GM23248 (cell line): Measurements from ENCODE around the gene KIF13A. TPM values are rescaled to one million over a fixed set of nuclear protein-coding genes. Genes with fewer than 3 reads are reported as not detected.
"Not testable (repeated sequence)": the region's sequence is repeated elsewhere in the genome, so short reads cannot be mapped to it uniquely, and the experiment has no call there.

Source experiments
- DNase-seq: peaks from one replicate; pipeline ENCODE4 v3.0.0-alpha.2; 2015
- H2AFZ ChIP-seq: fragments of 200-600 bp; sonication (generic); 2 replicates; pipeline ENCODE4 v1.6.1; 2016; ENCODE audit warnings: antibody characterized with exemption
- H3F3A ChIP-seq: fragments of 200-600 bp; sonication (generic); 2 replicates; pipeline ENCODE4 v1.6.1; 2016; ENCODE audit warnings: mild to moderate bottlenecking, antibody characterized with exemption, mixed run types; ENCODE audit not compliant: insufficient read depth
- H3K27ac ChIP-seq: fragments of 200-600 bp; sonication (generic); 2 replicates; pipeline ENCODE4 v1.5.1; 2016; ENCODE audit warnings: mild to moderate bottlenecking
- H3K27me3 ChIP-seq: fragments of 200-600 bp; sonication (generic); replicated peaks from 2 replicates; pipeline ENCODE4 v1.6.1; 2016; ENCODE audit warnings: mild to moderate bottlenecking; ENCODE audit not compliant: insufficient read depth
- H3K36me3 ChIP-seq: fragments of 200-600 bp; sonication (generic); 2 replicates; pipeline ENCODE4 v1.6.1; 2016; ENCODE audit warnings: low read depth, mild to moderate bottlenecking
- H3K4me1 ChIP-seq: fragments of 200-600 bp; sonication (generic); 2 replicates; pipeline ENCODE4 v1.6.1; 2016; ENCODE audit warnings: mild to moderate bottlenecking; ENCODE audit not compliant: insufficient read depth
- H3K4me2 ChIP-seq: fragments of 200-600 bp; sonication (generic); one replicate; pipeline ENCODE4 v1.6.1; 2016; ENCODE audit warnings: mild to moderate bottlenecking; ENCODE audit not compliant: unreplicated experiment
- H3K4me3 ChIP-seq: fragments of 200-600 bp; sonication (generic); 2 replicates; pipeline ENCODE4 v1.5.1; 2016; ENCODE audit warnings: mild to moderate bottlenecking
- H3K79me2 ChIP-seq: fragments of 200-600 bp; sonication (generic); 2 replicates; pipeline ENCODE4 v1.6.1; 2016; ENCODE audit warnings: mild to moderate bottlenecking; ENCODE audit not compliant: insufficient read depth
- H3K9ac ChIP-seq: fragments of 200-600 bp; sonication (generic); 2 replicates; pipeline ENCODE4 v1.6.1; 2016; ENCODE audit warnings: mild to moderate bottlenecking
- H3K9me2 ChIP-seq: fragments of 200-600 bp; sonication (generic); 2 replicates; pipeline ENCODE4 v1.6.1; 2016; ENCODE audit warnings: mixed run types, mild to moderate bottlenecking, moderate library complexity; ENCODE audit not compliant: insufficient read depth
- H3K9me3 ChIP-seq: fragments of 200-600 bp; sonication (generic); one replicate; pipeline ENCODE4 v1.6.1; 2017; ENCODE audit warnings: low read depth
- H4K20me1 ChIP-seq: fragments of 200-600 bp; sonication (generic); 2 replicates; pipeline ENCODE4 v1.6.0; 2016; ENCODE audit not compliant: insufficient read depth
- EZH2 ChIP-seq: fragments of 200-600 bp; sonication (generic); IDR thresholded peaks from 2 replicates; pipeline ENCODE4 v1.6.1; 2018; ENCODE audit warnings: antibody characterized with exemption, mild to moderate bottlenecking; ENCODE audit not compliant: insufficient read depth, poor library complexity, severe bottlenecking
- EZH2phosphoT487 ChIP-seq: fragments of 200-600 bp; sonication (generic); IDR thresholded peaks from 2 replicates; pipeline ENCODE4 v1.6.1; 2018; ENCODE audit warnings: antibody characterized with exemption, moderate library complexity, mild to moderate bottlenecking, low read depth; ENCODE audit not compliant: insufficient read depth
- WGBS, 2 experiments: methylation state at CpG; one replicate each; pipeline ENCODE4 v1.1.6; 2015 to 2017; ENCODE audit warnings: low lambda C conversion rate in 2 of 2, low coverage in 1 of 2; ENCODE audit errors: missing lambda C conversion rate in 2 of 2; 5-methylcytosine and 5-hydroxymethylcytosine counted together
- in situ Hi-C: fragments of 300-500 bp; cut with MboI; formaldehyde crosslinking; loops from 2 replicates; pipeline ENCODE4 v1.15.0; 2020
- polyA plus RNA-seq: library from polyadenylated mRNA; unstranded; fragments of >200 nt; fragmentation: Nextera tagmentation; extraction: Ambion mirVana; gene quantifications from 2 replicates; pipeline ENCODE4 v1.2.1, GENCODE V29; 2016
- total RNA-seq: library from RNA; depleted of rRNA; stranded (reverse); fragments of >200 nt; shearing (Covaris generic); gene quantifications from 2 replicates; pipeline ENCODE4 v1.2.3, GENCODE V29; 2014

Gene KIF13A
- total and polyA plus RNA-seq, 2 experiments from 2014 or later: 5.0 to 46.0 TPM

- H4K20me1 ChIP-seq: no peaks in the 10 kb centered on the region
- 0 out of 2 replicates have a peak overlapping the region, but pooled peaks have one; percentile 3 for H3K27ac ChIP-seq
- H3K27me3 ChIP-seq: no peaks in the 10 kb centered on the region
- no peaks in the 10 kb centered on the region for H3K9me2 ChIP-seq
- H3K79me2 ChIP-seq: peaks cover 100% of the 10 kb centered on the region
- no peak for TF ChIP-seq EZH2
- no peak for TF ChIP-seq EZH2phosphoT487
- H3K4me1 ChIP-seq: peaks cover 17% of the 10 kb centered on the region
- no peaks in the 10 kb centered on the region for H3K36me3 ChIP-seq
- no peak overlapping the region for H3K9ac ChIP-seq
- no peaks in the 10 kb centered on the region for H3K9me3 ChIP-seq
- in situ Hi-C loops: no loop called here
- no peak overlapping the region for H3K4me2 ChIP-seq
- no peak overlapping the region for H2AFZ ChIP-seq
- no peak overlapping the region for H3K4me3 ChIP-seq
- no peak for DNase-seq
- WGBS, 2 experiments: 69 to 75% methylated on average over 5 of the region's 5 CpGs
- H3F3A ChIP-seq: peaks cover 23% of the 10 kb centered on the region
Observed at GRCh38 chr6:17957086-17957485, 30.3 kb downstream of the KIF13A start.

- Histone ChIP-seq H4K20me1 (no peaks in the 10 kb centered on the region), H3K9ac (0 out of 2 replicates have a peak overlapping the region, but pooled peaks have one; percentile 12)
Observed at GRCh38 chr6:17950095-17950494, 37.3 kb downstream of the KIF13A start.

GRCh38 chr6:17949168-17949567 lies 38.3 kb downstream of the KIF13A start:
- Histone ChIP-seq H4K20me1 (no peaks in the 10 kb centered on the region), H3K4me2 (no peak overlapping the region), H3K4me1 (peaks cover 26% of the 10 kb centered on the region), H3K27ac (no peak overlapping the region), H3F3A (0 out of 2 replicates have a peak, but pooled peaks cover 3% of the 10 kb centered on the region), H3K4me3 (no peak overlapping the region), H3K79me2 (peaks cover 97% of the 10 kb centered on the region), H3K9me3 (no peaks in the 10 kb centered on the region), H3K36me3 (no peaks in the 10 kb centered on the region), H2AFZ (no peak overlapping the region), H3K9ac (no peak overlapping the region), H3K9me2 (no peaks in the 10 kb centered on the region), H3K27me3 (no peaks in the 10 kb centered on the region)
- in situ Hi-C loops: no loop called here
- 97 to 98% methylated on average over 2 of the region's 2 CpGs for WGBS, 2 experiments
- no peak for TF ChIP-seq EZH2phosphoT487
- no peak for DNase-seq

More at GRCh38 chr6:17950095-17950494, 37.3 kb downstream of the KIF13A start:
- TF ChIP-seq EZH2phosphoT487: no peak
- no peak for TF ChIP-seq EZH2
- in situ Hi-C loops: no loop called here
- no peaks in the 10 kb centered on the region for H3F3A ChIP-seq
- no peak overlapping the region for H3K4me2 ChIP-seq
- no peaks in the 10 kb centered on the region for H3K9me3 ChIP-seq
- H3K79me2 ChIP-seq: peaks cover 100% of the 10 kb centered on the region
- no peaks in the 10 kb centered on the region for H3K36me3 ChIP-seq
- no peaks in the 10 kb centered on the region for H3K9me2 ChIP-seq
- H3K27ac ChIP-seq: 0 out of 2 replicates have a peak overlapping the region, but pooled peaks have one; percentile 5
- H3K27me3 ChIP-seq: no peaks in the 10 kb centered on the region
- H3K4me1 ChIP-seq: peaks cover 17% of the 10 kb centered on the region
- no peak for DNase-seq
- no peak overlapping the region for H3K4me3 ChIP-seq
- H2AFZ ChIP-seq: no peak overlapping the region

- H4K20me1 ChIP-seq: no peaks in the 10 kb centered on the region
- H3F3A ChIP-seq: 0 out of 2 replicates have a peak, but pooled peaks cover 3% of the 10 kb centered on the region
- no peaks in the 10 kb centered on the region for H3K27me3 ChIP-seq
- peaks cover 97% of the 10 kb centered on the region for H3K79me2 ChIP-seq
- no peak for TF ChIP-seq EZH2
- no peak for TF ChIP-seq EZH2phosphoT487
- H3K9me2 ChIP-seq: no peaks in the 10 kb centered on the region
- H3K27ac ChIP-seq: no peak overlapping the region
- no peak for DNase-seq
- no peak overlapping the region for H3K4me2 ChIP-seq
- no peaks in the 10 kb centered on the region for H3K9me3 ChIP-seq
- no peak overlapping the region for H2AFZ ChIP-seq
- 88 to 92% methylated on average over 7 of the region's 7 CpGs for WGBS, 2 experiments
- no peaks in the 10 kb centered on the region for H3K36me3 ChIP-seq
- peaks cover 30% of the 10 kb centered on the region for H3K4me1 ChIP-seq
- no peak overlapping the region for H3K4me3 ChIP-seq
- H3K9ac ChIP-seq: no peak overlapping the region
- in situ Hi-C loops: no loop called here
Observed at GRCh38 chr6:17948725-17949124, 38.7 kb downstream of the KIF13A start.

- H3K9ac ChIP-seq, DNase-seq, H2AFZ ChIP-seq, in situ Hi-C loops, H3K4me3 ChIP-seq, H3K9me3 ChIP-seq, H3K4me2 ChIP-seq, H3K36me3 ChIP-seq, H3K27me3 ChIP-seq, H3K9me2 ChIP-seq, H4K20me1 ChIP-seq, H3F3A ChIP-seq, H3K27ac ChIP-seq: not testable (repeated sequence)
- 97 to 98% methylated on average over 7 of the region's 7 CpGs for WGBS, 2 experiments
- H3K4me1 ChIP-seq: peaks cover 32% of the 10 kb centered on the region
- H3K79me2 ChIP-seq: peaks cover 97% of the 10 kb centered on the region
Observed at GRCh38 chr6:17947574-17947973, 39.9 kb downstream of the KIF13A start.
